Measurements from ENCODE around the gene ABCC2.

DNA sequence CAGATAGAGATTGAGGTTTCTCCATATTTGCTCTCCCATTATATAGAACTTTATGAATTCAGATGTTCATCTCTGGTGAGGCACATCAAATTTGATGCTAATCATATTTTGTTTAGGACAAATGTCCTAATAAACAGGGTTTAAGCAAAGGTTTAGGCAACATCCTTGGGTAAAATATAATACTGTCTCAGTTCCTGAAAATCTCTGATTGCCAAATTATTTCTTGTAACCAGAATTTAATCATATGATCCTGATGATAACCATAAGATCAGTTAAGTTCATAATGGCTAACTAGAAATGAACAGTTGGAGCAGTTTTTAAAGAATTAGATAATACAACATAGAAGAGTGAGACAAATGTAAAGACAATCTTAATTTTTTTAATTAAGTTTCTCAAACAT, 31.8 kb upstream of the ABCC2 start:
- no peak for TF ChIP-seq CTCF (IDR thresholded peaks at IDR 0.05; ENCODE audit: poor library complexity, severe bottlenecking)
- no peak for TF ChIP-seq POLR2AphosphoS5 (IDR thresholded peaks at IDR 0.05)
